Measurements from ENCODE around the gene SMO. TPM values are rescaled to one million over a fixed set of nuclear protein-coding genes. Genes with fewer than 3 reads are reported as not detected.
A peak's percentile ranks its signal among the peaks of the same experiment; 100 is the strongest.

SMO gene
- total and polyA plus RNA-seq, 2 experiments from 2014 or later: 13.1 to 61.5 TPM

- peak within 1 kb of the TSS; percentile 73 for H3K4me3 ChIP-seq
- no peaks in the 10 kb centered on the region for H3K27me3 ChIP-seq (ENCODE audit: insufficient read depth)
- no peaks in the 10 kb centered on the region for H3K36me3 ChIP-seq (ENCODE audit: insufficient read depth)
- DNase-seq (ENCODE audit: low spot score) (peak; percentile 98), ATAC-seq (peak; percentile 90)
- no peaks in the 10 kb centered on the region for H3K9me3 Mint-ChIP-seq
- peak within 1 kb of the TSS; percentile 88 for H3K4me3 Mint-ChIP-seq
- H3K4me1 ChIP-seq (ENCODE audit: insufficient read depth): peaks cover 20% of the 10 kb centered on the region
- H3K27ac Mint-ChIP-seq: peak within 1 kb of the TSS; percentile 88
- H3F3A ChIP-seq (replicated peaks; ENCODE audit: low read depth): no peaks in the 10 kb centered on the region
- H3K27me3 Mint-ChIP-seq (ENCODE audit: insufficient read depth, low read depth, poor library complexity): peaks cover 5% of the 10 kb centered on the region
- H4K20me1 ChIP-seq (replicated peaks; ENCODE audit: insufficient read depth): peaks cover 8% of the 10 kb centered on the region; the same call in 1 of the 2 replicates
- H3K36me3 Mint-ChIP-seq (ENCODE audit: low read depth): no peaks in the 10 kb centered on the region; the same call in 2 of the 3 replicates
- no peaks in the 10 kb centered on the region for H3K9me2 ChIP-seq (ENCODE audit: insufficient read depth)
- peak within 1 kb of the TSS; percentile 80 for H3K4me2 ChIP-seq
- H3K79me2 ChIP-seq (replicated peaks; ENCODE audit: insufficient read depth): peaks cover 37% of the 10 kb centered on the region
- TF ChIP-seq POLR2AphosphoS5 (IDR thresholded peaks at IDR 0.05; ENCODE audit: low read depth): peak; percentile 83
- peak; percentile 49; the same call in 1 of the 2 replicates for TF ChIP-seq CREB1 (CRISPR knock-in tag; IDR thresholded peaks at IDR 0.05; ENCODE audit: low read depth)
- no peak for TF ChIP-seq ZNF331 (CRISPR knock-in tag; IDR thresholded peaks at IDR 0.05; ENCODE audit: low read depth)
- TF ChIP-seq ZNF114 (CRISPR knock-in tag; IDR thresholded peaks at IDR 0.05): no peak
- TF ChIP-seq ETS1 (IDR thresholded peaks at IDR 0.05): peak; percentile 99
- H3K4me1 Mint-ChIP-seq: peaks cover 26% of the 10 kb centered on the region
- peak within 1 kb of the TSS; percentile 62 for H3K27ac ChIP-seq (ENCODE audit: low read depth)
- peak within 1 kb of the TSS; percentile 45 for H2AFZ ChIP-seq
Measured at GRCh38 chr7:129224251-129225205, 36.1 kb downstream of the SMO start, which contains the start of gene AHCYL2. Gene AHCYL2, plus strand, starts transcription at chr7:129225030.

GRCh38 chr7:129225206-129225930 lies 36.9 kb downstream of the SMO start:
- Histone ChIP-seq H4K20me1 (replicated peaks; ENCODE audit: insufficient read depth) (peaks cover 8% of the 10 kb centered on the region; the same call in 1 of the 2 replicates), H3K36me3 (ENCODE audit: insufficient read depth) (no peaks in the 10 kb centered on the region), H3K4me1 (ENCODE audit: insufficient read depth) (peaks cover 20% of the 10 kb centered on the region), H3F3A (replicated peaks; ENCODE audit: low read depth) (no peaks in the 10 kb centered on the region), H2AFZ (peak overlapping the region; percentile 9), H3K27me3 (ENCODE audit: insufficient read depth) (no peaks in the 10 kb centered on the region), H3K79me2 (replicated peaks; ENCODE audit: insufficient read depth) (peaks cover 44% of the 10 kb centered on the region), H3K27ac (ENCODE audit: low read depth) (peak overlapping the region; percentile 62; the same call in 1 of the 2 replicates), H3K9me2 (ENCODE audit: insufficient read depth) (no peaks in the 10 kb centered on the region), H3K4me3 (peak overlapping the region; percentile 73), H3K4me2 (peak overlapping the region; percentile 80)
- Mint-ChIP-seq H3K4me1 (peaks cover 26% of the 10 kb centered on the region), H3K36me3 (ENCODE audit: low read depth) (no peaks in the 10 kb centered on the region; the same call in 2 of the 3 replicates), H3K9me3 (no peaks in the 10 kb centered on the region), H3K27me3 (ENCODE audit: insufficient read depth, low read depth, poor library complexity) (peaks cover 5% of the 10 kb centered on the region), H3K4me3 (peak overlapping the region; percentile 88), H3K27ac (peak overlapping the region; percentile 84; the same call in 1 of the 2 replicates)
- DNase-seq (ENCODE audit: low spot score) (peak; percentile 76), ATAC-seq (peak; percentile 56)
- TF ChIP-seq ZNF462 (CRISPR knock-in tag; IDR thresholded peaks at IDR 0.05) (no peak), POLR2AphosphoS5 (IDR thresholded peaks at IDR 0.05; ENCODE audit: low read depth) (no peak; the same call in 1 of the 2 replicates)

Measured in GM23338 (cell line).